Thyroid gland (tissue), 4 donors: Measurements from ENCODE around the gene NMUR1. TPM values are rescaled to one million over a fixed set of nuclear protein-coding genes. Genes with fewer than 3 reads are reported as not detected.

Experiments
- DNase-seq, 2 donors: peaks; one replicate each; pipeline ENCODE4 v3.0.0-alpha.2; 2019
- H3K27ac ChIP-seq, 3 donors: fragments of 200-600 bp; sonication (generic); 1 replicate in 2 of 3; 2 replicates in 1 of 3; pipeline ENCODE4 v1.5.1; 2016 to 2019; ENCODE audit warnings: mild to moderate bottlenecking in 1 of 3, moderate library complexity in 1 of 3
- H3K27me3 ChIP-seq: fragments of 200-600 bp; sonication (generic); one replicate; pipeline ENCODE4 v1.5.1; 2019
- H3K36me3 ChIP-seq, 2 donors: fragments of 200-600 bp; sonication (generic); one replicate each; pipeline ENCODE4 v1.5.1; 2016 to 2019
- H3K4me1 ChIP-seq, 2 donors: fragments of 200-600 bp; sonication (generic); one replicate each; pipeline ENCODE4 v1.5.1; 2017 to 2019
- H3K4me3 ChIP-seq, 3 donors: fragments of 200-600 bp; sonication (generic); replicated peaks in 1 of 3; 1 replicate in 2 of 3; 2 replicates in 1 of 3; pipeline ENCODE4 v1.5.1; 2016; ENCODE audit warnings: mild to moderate bottlenecking in 1 of 3
- H3K9me3 ChIP-seq: fragments of 200-600 bp; sonication (generic); one replicate; pipeline ENCODE4 v1.5.1; 2017
- CTCF ChIP-seq, 6 experiments: fragments of 200-600 bp in 3 of 6; fragments of 450-650 bp in 3 of 6; sonication (generic) in 3 of 6; IDR thresholded peaks; one replicate each; pipeline ENCODE4 v1.5.1; 2016 to 2019; ENCODE audit warnings: antibody characterized with exemption in 6 of 6, mild to moderate bottlenecking in 2 of 6, inconsistent platforms in 1 of 6, moderate library complexity in 1 of 6
- POLR2A ChIP-seq, 2 donors: fragments of 450-650 bp; IDR thresholded peaks; one replicate each; pipeline ENCODE4 v1.6.1; 2017; ENCODE audit warnings: antibody characterized with exemption in 2 of 2, mild to moderate bottlenecking in 2 of 2, moderate library complexity in 1 of 2
- WGBS, 2 donors: methylation state at CpG; one replicate each; pipeline ENCODE4 v1.1.5; 2017; 5-methylcytosine and 5-hydroxymethylcytosine counted together
- intact Hi-C: fragments of 100-400 bp; cut with DNase I; formaldehyde crosslinking; loops from one replicate; pipeline ENCODE4 v1.15.1; 2023
- total RNA-seq, 4 donors: library from RNA; depleted of rRNA; stranded (reverse); fragments of >200 nt; gene quantifications; one replicate each; pipeline ENCODE4 v1.2.3, GENCODE V29; 2016

Gene NMUR1
- total RNA-seq, 4 donors from 2014 or later: 0.11 to 0.73 (median 0.67) TPM; not detected in 1

- DNase-seq: no peak
Measured at GRCh38 chr2:231486851-231487596, 43.2 kb downstream of the NMUR1 start.

GRCh38 chr2:231483398-231484329 lies 46.6 kb downstream of the NMUR1 start:
- H3K4me1 ChIP-seq: peaks cover 0 to 8% of the 10 kb centered on the region in 2 donors
- H3K36me3 ChIP-seq: no peaks in the 10 kb centered on the region
- peak overlapping the region in 2 of 3 donors; percentile 23 to 35 for H3K4me3 ChIP-seq
- DNase-seq: peak in 1 of 2 donors; percentile 17
- H3K27ac ChIP-seq: peak overlapping the region; percentile 64 to 69 (median 64)
- H3K9me3 ChIP-seq: no peaks in the 10 kb centered on the region
- intact Hi-C loops: loop anchor here (5.0 kb wide), 1 partner anchor 74 kb away; no protein-coding TSS in a partner anchor
- TF ChIP-seq POLR2A (IDR thresholded peaks at IDR 0.05): no peak
- no peak for TF ChIP-seq CTCF (IDR thresholded peaks at IDR 0.05)
- no peaks in the 10 kb centered on the region for H3K27me3 ChIP-seq
- WGBS, 2 donors: 52 to 60% methylated on average over 40 to 49 of the region's 65 CpGs

More at GRCh38 chr2:231486851-231487596, 43.2 kb downstream of the NMUR1 start:
- intact Hi-C loops: no loop called here
- Histone ChIP-seq H3K36me3 (no peaks in the 10 kb centered on the region), H3K4me3 (no peak overlapping the region), H3K27me3 (no peaks in the 10 kb centered on the region), H3K9me3 (no peaks in the 10 kb centered on the region), H3K4me1 (peaks cover 0 to 8% of the 10 kb centered on the region in 2 donors), H3K27ac (no peak overlapping the region)
- 93 to 94% methylated on average over 6 of the region's 6 CpGs for WGBS, 2 donors
- TF ChIP-seq POLR2A (IDR thresholded peaks at IDR 0.05) (no peak), CTCF (IDR thresholded peaks at IDR 0.05) (no peak)

- H3K27ac ChIP-seq: peak overlapping the region; percentile 64 to 69 (median 64)
- no peaks in the 10 kb centered on the region for H3K36me3 ChIP-seq
- no peak for TF ChIP-seq POLR2A (IDR thresholded peaks at IDR 0.05)
- TF ChIP-seq CTCF (IDR thresholded peaks at IDR 0.05): peak; percentile 67 to 97 (median 80)
- 15 to 64% methylated on average over 8 to 23 of the region's 36 CpGs for WGBS, 2 donors
- peaks cover 0 to 8% of the 10 kb centered on the region in 2 donors for H3K4me1 ChIP-seq
- intact Hi-C loops: loop anchor here (5.0 kb wide), 1 partner anchor 74 kb away; no protein-coding TSS in a partner anchor
- peak overlapping the region in 2 of 3 donors; percentile 23 to 35 for H3K4me3 ChIP-seq
- H3K9me3 ChIP-seq: no peaks in the 10 kb centered on the region
- DNase-seq: peak; percentile 69 to 74
- no peaks in the 10 kb centered on the region for H3K27me3 ChIP-seq
Measured at GRCh38 chr2:231482806-231483391, 47.3 kb downstream of the NMUR1 start.

- no peaks in the 10 kb centered on the region for H3K9me3 ChIP-seq
- 60 to 85% methylated on average over 2 to 3 of the region's 3 CpGs for WGBS, 2 donors
- H3K4me3 ChIP-seq: no peak overlapping the region
- H3K36me3 ChIP-seq: no peaks in the 10 kb centered on the region
- TF ChIP-seq POLR2A (IDR thresholded peaks at IDR 0.05): no peak
- TF ChIP-seq CTCF (IDR thresholded peaks at IDR 0.05): no peak
- no peak for DNase-seq
- intact Hi-C loops: loop anchor here (5.0 kb wide), 1 partner anchor 77 kb away; no protein-coding TSS in a partner anchor
- peaks cover 0 to 8% of the 10 kb centered on the region in 2 donors for H3K4me1 ChIP-seq
- no peaks in the 10 kb centered on the region for H3K27me3 ChIP-seq
- H3K27ac ChIP-seq: no peak overlapping the region
Measured at GRCh38 chr2:231480781-231481180, 49.5 kb downstream of the NMUR1 start.
